ENCODE results near the gene SLC52A3. TPM values are rescaled to one million over a fixed set of nuclear protein-coding genes. Genes with fewer than 3 reads are reported as not detected.

The SLC52A3 gene
- total RNA-seq, 4 donors from 2014 or later = 0.15 to 8.5 (median 2.2) TPM

DNA sequence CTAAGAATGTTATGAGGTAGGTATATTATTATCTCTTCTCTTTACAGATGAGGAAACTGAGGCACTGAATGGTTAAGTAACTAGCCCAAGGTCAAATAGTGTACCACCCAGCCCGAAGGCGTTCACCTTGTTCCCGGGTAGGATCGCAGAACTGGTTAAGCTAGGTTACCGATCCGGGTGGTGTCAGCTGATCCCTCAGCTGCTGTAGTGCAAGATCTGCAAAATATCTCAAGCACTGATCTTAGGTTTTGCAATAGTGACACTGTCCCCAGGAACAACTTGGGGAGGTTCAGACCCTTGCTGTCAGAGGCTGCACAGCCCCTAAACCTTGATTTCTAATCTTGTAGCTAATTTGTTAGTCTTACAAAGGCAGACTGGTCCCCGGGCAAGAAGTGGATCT is 28.1 kb downstream of the SLC52A3 start:
- peaks cover 15% of the 10 kb centered on the region for H3K27me3 ChIP-seq
- H3K4me1 ChIP-seq = peaks cover 18% of the 10 kb centered on the region
- DNase-seq (ENCODE audit: low spot score in 2 of 2) = no peak
- WGBS = 55% methylated on average over 7 of the region's 7 CpGs
- no peak overlapping the region for H3K27ac ChIP-seq
- H3K36me3 ChIP-seq = no peaks in the 10 kb centered on the region
- no peak for TF ChIP-seq POLR2A (IDR thresholded peaks at IDR 0.05)
- no peak for TF ChIP-seq POLR2AphosphoS5 (IDR thresholded peaks at IDR 0.05)
- TF ChIP-seq, protein P1, sequence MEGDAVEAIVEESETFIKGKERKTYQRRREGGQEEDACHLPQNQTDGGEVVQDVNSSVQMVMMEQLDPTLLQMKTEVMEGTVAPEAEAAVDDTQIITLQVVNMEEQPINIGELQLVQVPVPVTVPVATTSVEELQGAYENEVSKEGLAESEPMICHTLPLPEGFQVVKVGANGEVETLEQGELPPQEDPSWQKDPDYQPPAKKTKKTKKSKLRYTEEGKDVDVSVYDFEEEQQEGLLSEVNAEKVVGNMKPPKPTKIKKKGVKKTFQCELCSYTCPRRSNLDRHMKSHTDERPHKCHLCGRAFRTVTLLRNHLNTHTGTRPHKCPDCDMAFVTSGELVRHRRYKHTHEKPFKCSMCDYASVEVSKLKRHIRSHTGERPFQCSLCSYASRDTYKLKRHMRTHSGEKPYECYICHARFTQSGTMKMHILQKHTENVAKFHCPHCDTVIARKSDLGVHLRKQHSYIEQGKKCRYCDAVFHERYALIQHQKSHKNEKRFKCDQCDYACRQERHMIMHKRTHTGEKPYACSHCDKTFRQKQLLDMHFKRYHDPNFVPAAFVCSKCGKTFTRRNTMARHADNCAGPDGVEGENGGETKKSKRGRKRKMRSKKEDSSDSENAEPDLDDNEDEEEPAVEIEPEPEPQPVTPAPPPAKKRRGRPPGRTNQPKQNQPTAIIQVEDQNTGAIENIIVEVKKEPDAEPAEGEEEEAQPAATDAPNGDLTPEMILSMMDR (IDR thresholded peaks at IDR 0.05) = no peak
- TF ChIP-seq EP300 (IDR thresholded peaks at IDR 0.05) = no peak
- peaks cover 1% of the 10 kb centered on the region for H3K9me3 ChIP-seq
- H3K4me3 ChIP-seq = no peak overlapping the region

DNA sequence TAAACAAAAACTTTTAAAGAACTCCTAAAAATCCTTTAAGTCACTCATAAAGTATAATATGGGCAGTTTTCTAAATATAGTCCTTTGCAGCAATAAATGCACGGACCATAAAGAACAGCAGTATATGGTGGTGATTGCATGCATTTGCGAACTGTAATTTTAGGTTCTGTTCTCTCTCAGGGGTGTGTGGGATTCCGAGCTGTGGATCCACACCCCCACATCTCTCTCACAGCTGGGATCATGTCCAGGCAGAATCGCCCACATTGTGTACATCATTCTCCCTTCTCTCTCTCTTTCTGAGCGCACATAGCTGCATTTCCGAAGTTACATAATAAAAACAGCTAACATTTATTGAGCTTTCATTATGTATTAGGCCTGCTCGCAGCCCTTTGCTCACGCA is 28.6 kb downstream of the SLC52A3 start:
- 70% methylated on average over 8 of the region's 8 CpGs for whole genome bisulfite sequencing
- no peak overlapping the region for H3K27ac ChIP-seq
- H3K27me3 ChIP-seq = peaks cover 15% of the 10 kb centered on the region
- H3K4me1 ChIP-seq = peaks cover 18% of the 10 kb centered on the region
- H3K36me3 ChIP-seq = no peaks in the 10 kb centered on the region
- DNase-seq (ENCODE audit: low spot score in 2 of 2) = no peak
- H3K9me3 ChIP-seq = no peaks in the 10 kb centered on the region
- no peak overlapping the region for H3K4me3 ChIP-seq
- TF ChIP-seq POLR2A (IDR thresholded peaks at IDR 0.05) = no peak
- TF ChIP-seq EP300 (IDR thresholded peaks at IDR 0.05) = no peak
- TF ChIP-seq POLR2AphosphoS5 (IDR thresholded peaks at IDR 0.05) = no peak
- TF ChIP-seq, protein P1 (IDR thresholded peaks at IDR 0.05) = no peak

DNA sequence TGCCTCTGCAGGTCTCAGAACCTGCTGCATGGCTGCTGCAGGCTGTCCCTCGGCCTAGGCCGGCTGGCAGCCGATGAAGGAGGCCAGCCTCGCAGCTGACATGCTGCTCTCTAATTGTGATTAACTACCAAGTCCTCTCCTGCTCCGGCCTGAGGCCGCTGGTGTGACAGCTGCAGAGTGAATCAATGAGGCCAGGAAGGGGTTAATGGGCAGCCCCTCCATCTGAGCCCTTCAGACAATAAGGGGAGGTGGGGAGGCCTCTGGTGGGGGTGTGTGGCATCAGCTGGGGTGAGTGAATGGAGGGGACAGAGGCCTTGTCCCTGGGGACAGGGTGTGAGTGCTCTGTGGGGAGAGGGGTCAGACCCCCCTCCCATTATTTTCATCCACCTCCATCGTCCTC is 34.4 kb downstream of the SLC52A3 start:
- H3K9me3 ChIP-seq = no peaks in the 10 kb centered on the region
- H3K4me3 ChIP-seq = no peak overlapping the region
- TF ChIP-seq POLR2A (IDR thresholded peaks at IDR 0.05) (no peak), POLR2AphosphoS5 (IDR thresholded peaks at IDR 0.05) (no peak)
- no peaks in the 10 kb centered on the region for H3K4me1 ChIP-seq
- H3K27me3 ChIP-seq = peaks cover 22% of the 10 kb centered on the region
- H3K27ac ChIP-seq = no peak overlapping the region
- DNase-seq (ENCODE audit: low spot score in 2 of 2) = no peak
- H3K36me3 ChIP-seq = no peaks in the 10 kb centered on the region
- 48% methylated on average over 6 of the region's 7 CpGs for WGBS

DNA sequence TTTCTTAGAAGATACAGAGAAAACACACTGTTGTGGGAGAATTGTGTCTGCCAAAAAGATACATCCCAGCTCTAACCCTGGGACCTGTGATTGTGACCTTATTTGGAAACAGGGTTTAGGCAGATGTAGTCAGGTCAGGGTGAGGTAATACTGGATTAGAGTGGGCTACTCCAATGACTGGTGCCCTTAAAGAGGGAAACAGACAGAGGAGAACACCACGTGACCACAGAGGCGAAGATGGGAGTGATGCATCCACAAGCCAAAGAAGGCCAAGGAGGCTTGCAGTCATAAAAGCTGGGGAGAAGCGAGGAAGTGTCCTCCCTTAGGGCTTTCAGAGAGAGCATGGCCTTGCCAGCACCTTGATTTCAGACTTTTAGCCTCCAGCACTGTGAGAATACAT is 35.6 kb downstream of the SLC52A3 start:
- no peaks in the 10 kb centered on the region for H3K36me3 ChIP-seq
- H3K9me3 ChIP-seq = no peaks in the 10 kb centered on the region
- H3K4me3 ChIP-seq = no peak overlapping the region
- H3K27ac ChIP-seq = no peak overlapping the region
- DNase-seq (ENCODE audit: low spot score in 2 of 2) = no peak
- peaks cover 34% of the 10 kb centered on the region for H3K27me3 ChIP-seq
- TF ChIP-seq EP300 (IDR thresholded peaks at IDR 0.05) = no peak
- TF ChIP-seq, protein P1 (IDR thresholded peaks at IDR 0.05) = no peak
- no peak for TF ChIP-seq POLR2AphosphoS5 (IDR thresholded peaks at IDR 0.05)
- TF ChIP-seq POLR2A (IDR thresholded peaks at IDR 0.05) = no peak
- peaks cover 9% of the 10 kb centered on the region for H3K4me1 ChIP-seq
- 71% methylated on average over 3 of the region's 3 CpGs for WGBS

DNA sequence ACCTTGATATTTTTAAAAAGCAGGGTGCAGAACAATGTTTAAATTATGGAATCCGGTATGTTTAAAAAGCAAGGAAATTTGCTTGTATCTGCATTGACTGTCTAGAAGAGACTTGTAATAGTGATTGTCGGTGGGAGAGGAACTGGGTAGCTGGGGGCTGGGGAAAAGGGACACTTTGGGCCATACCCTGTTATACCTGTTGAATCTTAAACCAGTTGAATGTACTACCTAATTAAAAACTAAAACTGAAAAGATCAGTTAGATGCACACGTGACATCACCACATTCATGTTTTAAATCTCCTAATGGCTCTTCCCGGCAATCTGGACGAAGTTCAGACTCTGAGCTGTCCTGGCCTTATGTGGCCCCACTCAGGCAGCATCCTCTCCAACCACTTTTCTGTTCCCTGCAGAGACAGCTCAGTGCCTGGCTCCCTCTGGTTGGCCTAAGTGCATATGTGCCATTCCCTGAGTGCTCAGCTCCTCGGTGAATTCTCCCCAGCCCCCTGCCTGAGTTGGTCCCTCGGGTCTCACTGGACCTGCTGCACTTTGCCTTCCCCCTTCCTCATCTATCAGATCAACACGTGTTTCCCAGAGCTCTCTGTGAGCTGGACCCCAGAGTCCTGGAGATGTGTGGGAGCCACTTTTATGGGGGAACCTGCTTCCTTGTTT is 36.3 kb downstream of the SLC52A3 start:
- TF ChIP-seq EP300 (IDR thresholded peaks at IDR 0.05) = no peak
- TF ChIP-seq POLR2AphosphoS5 (IDR thresholded peaks at IDR 0.05) = no peak
- no peak for TF ChIP-seq POLR2A (IDR thresholded peaks at IDR 0.05)
- TF ChIP-seq, protein P1 (IDR thresholded peaks at IDR 0.05) = no peak
- H3K27me3 ChIP-seq = peaks cover 41% of the 10 kb centered on the region
- no peak overlapping the region for H3K27ac ChIP-seq
- H3K36me3 ChIP-seq = no peaks in the 10 kb centered on the region
- 66% methylated on average over 8 of the region's 8 CpGs for WGBS
- no peak overlapping the region for H3K4me3 ChIP-seq
- no peak for DNase-seq (ENCODE audit: low spot score in 2 of 2)
- peaks cover 10% of the 10 kb centered on the region for H3K4me1 ChIP-seq
- no peaks in the 10 kb centered on the region for H3K9me3 ChIP-seq
